ENCODE measurements around the gene MDM2. TPM values are rescaled to one million over a fixed set of nuclear protein-coding genes. Genes with fewer than 3 reads are reported as not detected.

MDM2 gene
- polyA plus RNA-seq, 3 donors: 16.2 to 39.9 (median 27.6) TPM

- H3K27ac ChIP-seq (ENCODE audit: low read depth in 1 of 2, low read length in 2 of 2): no peak overlapping the region
- Mint-ChIP-seq H3K4me1 (no peaks in the 10 kb centered on the region), H3K36me3 (peaks cover 58 to 85% of the 10 kb centered on the region in 2 donors), H3K9me3 (no peaks in the 10 kb centered on the region), H3K27me3 (ENCODE audit: low read depth in 3 of 3) (peaks cover 0 to 1% (median 0%) of the 10 kb centered on the region in 3 donors), H3K4me3 (no peak overlapping the region), H3K27ac (peak overlapping the region in 1 of 7 donors; percentile 46)
- H3K9ac ChIP-seq (ENCODE audit: insufficient read depth, low read length, poor library complexity, severe bottlenecking): no peak overlapping the region
- WGBS (ENCODE audit: insufficient coverage): 100% methylated on average over 1 of the region's 1 CpG
- TF ChIP-seq CTCF (IDR thresholded peaks at IDR 0.05): no peak
- intact Hi-C loops (cut with micrococcal nuclease): no loop called here
- H3K4me1 ChIP-seq (ENCODE audit: control insufficient read depth in 1 of 2, insufficient read depth in 2 of 2, low read length in 2 of 2): no peaks in the 10 kb centered on the region
- no peaks in the 10 kb centered on the region for H3K9me3 ChIP-seq (replicated peaks in 1 of 2; ENCODE audit: control insufficient read depth in 1 of 2, insufficient read depth in 1 of 2, low read length in 2 of 2)
- H2AFZ ChIP-seq (ENCODE audit: insufficient read depth, low read depth, low read length, poor library complexity, severe bottlenecking): no peak overlapping the region
- H3K4me3 ChIP-seq (replicated peaks in 1 of 3; ENCODE audit: low read depth in 2 of 3, low read length in 3 of 3): no peak overlapping the region
- peaks cover 14% of the 10 kb centered on the region for H3K79me2 ChIP-seq (ENCODE audit: insufficient read depth, low read length)
- H3K36me3 ChIP-seq (replicated peaks in 1 of 2; ENCODE audit: control insufficient read depth in 1 of 2, insufficient read depth in 2 of 2, low read length in 2 of 2): peaks cover 85 to 93% of the 10 kb centered on the region in 2 donors
- DNase-seq: no peak
- peaks cover 83% of the 10 kb centered on the region for H4K20me1 ChIP-seq (ENCODE audit: insufficient read depth, low read length)
- no peaks in the 10 kb centered on the region for H3K27me3 ChIP-seq (ENCODE audit: control insufficient read depth in 2 of 2, insufficient read depth in 2 of 2, low read length in 2 of 2)
- no peak overlapping the region for H3K4me2 ChIP-seq (replicated peaks; ENCODE audit: extremely low read depth, low read length, poor library complexity, severe bottlenecking)
These were observed 29.2 kb downstream of the MDM2 start for GRCh38 chr12:68837215-68837614.

GRCh38 chr12:68838046-68838886, 30.3 kb downstream of the MDM2 start:
- Mint-ChIP-seq H3K36me3 (peaks cover 62 to 84% of the 10 kb centered on the region in 2 donors), H3K9me3 (no peaks in the 10 kb centered on the region), H3K4me3 (no peak overlapping the region), H3K27ac (no peak overlapping the region), H3K27me3 (ENCODE audit: low read depth in 3 of 3) (peaks cover 0 to 1% (median 0%) of the 10 kb centered on the region in 3 donors), H3K4me1 (no peaks in the 10 kb centered on the region)
- Histone ChIP-seq H3K79me2 (ENCODE audit: insufficient read depth, low read length) (peaks cover 9% of the 10 kb centered on the region), H3K4me3 (replicated peaks in 1 of 3; ENCODE audit: low read depth in 2 of 3, low read length in 3 of 3) (no peak overlapping the region), H3K27me3 (ENCODE audit: control insufficient read depth in 2 of 2, insufficient read depth in 2 of 2, low read length in 2 of 2) (no peaks in the 10 kb centered on the region), H3K4me1 (ENCODE audit: control insufficient read depth in 1 of 2, insufficient read depth in 2 of 2, low read length in 2 of 2) (no peaks in the 10 kb centered on the region), H3K27ac (ENCODE audit: low read depth in 1 of 2, low read length in 2 of 2) (no peak overlapping the region), H3K4me2 (replicated peaks; ENCODE audit: extremely low read depth, low read length, poor library complexity, severe bottlenecking) (no peak overlapping the region), H4K20me1 (ENCODE audit: insufficient read depth, low read length) (peaks cover 82% of the 10 kb centered on the region), H2AFZ (ENCODE audit: insufficient read depth, low read depth, low read length, poor library complexity, severe bottlenecking) (no peak overlapping the region), H3K36me3 (replicated peaks in 1 of 2; ENCODE audit: control insufficient read depth in 1 of 2, insufficient read depth in 2 of 2, low read length in 2 of 2) (peaks cover 91 to 99% of the 10 kb centered on the region in 2 donors), H3K9ac (ENCODE audit: insufficient read depth, low read length, poor library complexity, severe bottlenecking) (no peak overlapping the region), H3K9me3 (replicated peaks in 1 of 2; ENCODE audit: control insufficient read depth in 1 of 2, insufficient read depth in 1 of 2, low read length in 2 of 2) (no peaks in the 10 kb centered on the region)
- WGBS (ENCODE audit: insufficient coverage): 98% methylated on average over 3 of the region's 5 CpGs
- no peak for TF ChIP-seq CTCF (IDR thresholded peaks at IDR 0.05)
- intact Hi-C loops (cut with micrococcal nuclease): no loop called here
- DNase-seq: no peak
